Measurements from ENCODE around the gene MED22.

Gene MED22

GRCh38 chr9:133371261-133371711 lies 23.4 kb upstream of the MED22 start:
- peak overlapping the region; percentile 96 for H3K4me2 ChIP-seq (ENCODE audit: low read depth, low read length, poor library complexity, severe bottlenecking)

GRCh38 chr9:133370685-133371084 lies 22.8 kb upstream of the MED22 start:
- H3K36me3 ChIP-seq (ENCODE audit: insufficient read depth, low read length), result peaks cover 34% of the 10 kb centered on the region; the same call in 1 of the 2 replicates
- peaks cover 16% of the 10 kb centered on the region for H3F3A ChIP-seq (ENCODE audit: low read depth)
- no peaks in the 10 kb centered on the region for H3K27me3 ChIP-seq (ENCODE audit: insufficient read depth, low read length, poor library complexity, severe bottlenecking)
- peaks cover 100% of the 10 kb centered on the region for H3K79me2 ChIP-seq (ENCODE audit: insufficient read depth, low read length)
- H2AFZ ChIP-seq (ENCODE audit: low read length), result no peak overlapping the region
- peak overlapping the region; percentile 66 for H3K9ac ChIP-seq (ENCODE audit: low read depth, low read length, poor library complexity, severe bottlenecking)
- TF ChIP-seq EZH2phosphoT487 (IDR thresholded peaks at IDR 0.05; ENCODE audit: borderline replicate concordance) (no peak), CTCF (conservative IDR thresholded peaks at IDR 0.05; ENCODE audit: low read length) (no peak)
- H3K9me2 ChIP-seq (replicated peaks; ENCODE audit: low read depth, low read length), result no peaks in the 10 kb centered on the region
- H3K4me2 ChIP-seq (ENCODE audit: low read depth, low read length, poor library complexity, severe bottlenecking), result peak overlapping the region; percentile 96
- no peaks in the 10 kb centered on the region for H3K9me3 ChIP-seq (ENCODE audit: insufficient read depth, low read depth, low read length)
- H3K4me3 ChIP-seq (ENCODE audit: low read length, poor library complexity, severe bottlenecking), result peak overlapping the region; percentile 74
- peaks cover 60% of the 10 kb centered on the region for H3K4me1 ChIP-seq (ENCODE audit: insufficient read depth, low read length, poor library complexity, severe bottlenecking)
- H4K20me1 ChIP-seq (ENCODE audit: insufficient read depth, low read length, poor library complexity, severe bottlenecking), result peaks cover 98% of the 10 kb centered on the region

More at GRCh38 chr9:133371261-133371711, 23.4 kb upstream of the MED22 start:
- TF ChIP-seq EZH2phosphoT487 (IDR thresholded peaks at IDR 0.05; ENCODE audit: borderline replicate concordance) (no peak), CTCF (conservative IDR thresholded peaks at IDR 0.05; ENCODE audit: low read length) (peak; percentile 51; the same call in 1 of the 2 replicates)
- Histone ChIP-seq H3K79me2 (ENCODE audit: insufficient read depth, low read length) (peaks cover 95% of the 10 kb centered on the region), H3K9me2 (replicated peaks; ENCODE audit: low read depth, low read length) (no peaks in the 10 kb centered on the region), H3K9me3 (ENCODE audit: insufficient read depth, low read depth, low read length) (no peaks in the 10 kb centered on the region), H4K20me1 (ENCODE audit: insufficient read depth, low read length, poor library complexity, severe bottlenecking) (peaks cover 93% of the 10 kb centered on the region), H3F3A (ENCODE audit: low read depth) (peaks cover 16% of the 10 kb centered on the region), H3K36me3 (ENCODE audit: insufficient read depth, low read length) (peaks cover 28% of the 10 kb centered on the region; the same call in 1 of the 2 replicates), H3K4me1 (ENCODE audit: insufficient read depth, low read length, poor library complexity, severe bottlenecking) (peaks cover 61% of the 10 kb centered on the region), H2AFZ (ENCODE audit: low read length) (no peak overlapping the region), H3K4me3 (ENCODE audit: low read length, poor library complexity, severe bottlenecking) (peak overlapping the region; percentile 74), H3K9ac (ENCODE audit: low read depth, low read length, poor library complexity, severe bottlenecking) (peak overlapping the region; percentile 66), H3K27me3 (ENCODE audit: insufficient read depth, low read length, poor library complexity, severe bottlenecking) (no peaks in the 10 kb centered on the region)

DNA sequence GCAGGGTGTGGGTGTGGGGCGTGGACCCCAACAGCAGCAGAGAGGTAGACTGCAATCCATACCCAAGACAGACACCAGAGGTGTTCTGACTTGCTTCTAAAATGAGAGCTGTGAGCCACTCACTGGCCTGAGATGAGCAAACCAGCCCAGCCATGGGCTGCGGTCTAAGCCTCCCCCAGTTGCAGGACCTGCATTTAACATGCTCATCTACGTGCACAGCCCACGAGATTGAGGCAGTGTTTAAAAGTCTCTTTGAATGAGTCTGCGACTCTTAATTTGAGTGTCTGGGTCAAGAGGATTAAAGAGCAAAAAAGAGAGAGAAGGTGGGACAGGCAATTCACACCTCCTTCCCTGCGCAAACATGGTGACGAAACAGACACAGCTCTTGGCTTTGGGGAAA lies 22.0 kb upstream of the MED22 start:
- Histone ChIP-seq H3K27me3 (ENCODE audit: insufficient read depth, low read length, poor library complexity, severe bottlenecking) (no peaks in the 10 kb centered on the region), H3K4me1 (ENCODE audit: insufficient read depth, low read length, poor library complexity, severe bottlenecking) (peaks cover 60% of the 10 kb centered on the region), H4K20me1 (ENCODE audit: insufficient read depth, low read length, poor library complexity, severe bottlenecking) (peaks cover 97% of the 10 kb centered on the region), H3K9me3 (ENCODE audit: insufficient read depth, low read depth, low read length) (no peaks in the 10 kb centered on the region), H3K36me3 (ENCODE audit: insufficient read depth, low read length) (peaks cover 41% of the 10 kb centered on the region; the same call in 1 of the 2 replicates), H3K79me2 (ENCODE audit: insufficient read depth, low read length) (peaks cover 100% of the 10 kb centered on the region), H3K4me3 (ENCODE audit: low read length, poor library complexity, severe bottlenecking) (peak overlapping the region; percentile 74), H3K9ac (ENCODE audit: low read depth, low read length, poor library complexity, severe bottlenecking) (peak overlapping the region; percentile 66), H2AFZ (ENCODE audit: low read length) (no peak overlapping the region), H3K4me2 (ENCODE audit: low read depth, low read length, poor library complexity, severe bottlenecking) (peak overlapping the region; percentile 96), H3F3A (ENCODE audit: low read depth) (peaks cover 16% of the 10 kb centered on the region), H3K9me2 (replicated peaks; ENCODE audit: low read depth, low read length) (no peaks in the 10 kb centered on the region)
- TF ChIP-seq EZH2phosphoT487 (IDR thresholded peaks at IDR 0.05; ENCODE audit: borderline replicate concordance) (no peak), CTCF (conservative IDR thresholded peaks at IDR 0.05; ENCODE audit: low read length) (no peak)

All from Loucy (cell line).